Raji (cell line): ENCODE results near the gene CRYM.

Source experiments
- POLR2A ChIP-seq: IDR thresholded peaks from 2 replicates; pipeline ENCODE4 v1.6.1; 2011; ENCODE audit warnings: low read depth, low read length, control low read depth; ENCODE audit not compliant: insufficient read depth

The CRYM gene

DNA sequence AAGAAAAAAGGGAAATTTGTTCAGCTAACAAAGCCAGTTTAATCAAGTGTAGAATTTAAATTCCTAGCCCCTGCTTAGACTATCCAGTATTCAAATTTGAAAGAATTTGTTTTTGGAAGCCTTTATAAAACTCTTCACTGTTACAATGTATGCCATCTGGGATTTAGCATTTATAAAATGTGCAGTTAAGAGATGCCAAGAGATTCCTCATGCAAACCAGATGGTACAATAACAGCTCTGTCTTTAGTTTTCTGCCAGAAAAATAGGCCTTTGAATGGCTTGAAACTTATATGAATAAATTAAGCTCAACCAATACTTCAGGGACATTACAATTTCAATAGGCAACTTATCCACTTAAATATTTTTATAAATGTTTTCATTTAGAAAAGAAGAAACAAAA lies 51.3 kb downstream of the CRYM start:
- TF ChIP-seq POLR2A: no peak

DNA sequence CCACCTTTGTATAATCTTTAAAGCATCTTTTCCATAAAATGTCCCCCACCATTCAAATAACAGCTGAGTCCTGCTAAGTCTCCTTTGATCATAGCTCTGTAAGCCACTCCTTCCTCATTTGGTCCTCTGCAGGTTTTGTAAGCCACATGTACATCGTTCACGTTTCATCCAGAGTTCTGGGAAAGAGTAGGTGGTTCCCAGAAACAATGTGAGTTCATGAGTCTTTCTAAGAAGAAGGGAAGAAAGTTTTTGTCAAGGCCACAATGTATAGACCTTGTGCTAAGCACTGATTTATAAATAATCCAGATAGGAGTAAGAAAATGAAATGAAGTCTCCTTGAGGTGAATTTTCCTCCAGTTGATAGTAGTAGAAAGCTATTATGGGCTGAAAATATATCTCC lies 53.3 kb downstream of the CRYM start:
- no peak for TF ChIP-seq POLR2A

DNA sequence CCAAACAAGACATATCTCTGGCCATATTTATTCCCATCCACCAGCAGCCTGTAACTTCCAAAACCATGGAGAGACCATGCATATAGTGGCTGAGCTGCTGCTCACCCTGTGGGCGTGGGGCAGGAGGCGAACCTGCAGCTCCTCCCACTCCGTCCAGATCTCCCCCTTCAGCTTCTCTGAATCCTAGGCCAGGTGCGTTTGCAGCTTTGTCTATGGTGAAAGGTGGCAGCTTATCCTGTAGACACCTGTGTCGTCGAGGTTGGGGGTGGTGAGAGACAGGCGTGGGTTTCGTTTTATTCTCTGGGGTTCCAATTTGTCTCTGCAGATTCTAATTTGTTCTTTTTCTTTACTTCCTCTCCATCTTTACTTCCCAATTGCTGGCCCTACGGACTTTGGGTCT lies 54.3 kb downstream of the CRYM start:
- no peak for TF ChIP-seq POLR2A

DNA sequence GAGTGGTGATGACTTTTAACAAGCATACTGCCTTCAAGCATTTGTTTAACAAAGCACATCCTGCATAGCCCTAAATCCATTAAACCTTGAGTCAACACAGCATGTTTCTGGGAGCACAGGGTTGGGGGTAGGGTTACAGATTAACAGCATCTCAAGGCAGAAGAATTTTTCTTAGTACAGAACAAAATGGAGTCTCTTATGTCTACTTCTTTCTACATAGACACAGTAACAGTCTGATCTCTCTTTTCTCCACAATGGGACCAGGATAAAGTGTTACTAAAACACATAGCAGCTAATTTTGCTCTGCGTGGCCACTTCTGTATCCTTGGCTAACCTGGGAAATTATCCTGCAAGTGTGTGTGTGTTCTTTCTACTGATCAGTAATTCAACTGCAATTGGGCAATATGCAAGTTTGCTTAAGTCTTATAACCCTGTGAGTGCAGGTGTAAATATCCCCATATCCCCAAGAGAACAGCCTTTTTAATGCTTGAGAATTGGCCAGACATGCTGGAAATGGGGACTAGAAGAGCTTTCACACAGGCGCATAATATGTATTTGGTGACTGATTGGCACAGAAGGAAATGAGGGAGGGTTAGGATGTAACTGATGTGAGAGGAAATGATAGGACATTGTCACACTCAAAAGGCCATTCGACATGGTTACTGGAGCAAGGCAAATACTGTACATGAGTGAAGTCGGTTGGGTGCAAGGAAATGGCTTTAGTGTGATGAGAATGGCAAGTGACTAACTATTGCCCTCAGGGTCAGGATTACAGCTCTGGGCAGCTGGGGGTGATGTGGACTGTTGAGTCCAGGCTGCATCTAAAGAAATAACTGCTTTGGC lies 55.4 kb downstream of the CRYM start:
- TF ChIP-seq POLR2A: no peak

DNA sequence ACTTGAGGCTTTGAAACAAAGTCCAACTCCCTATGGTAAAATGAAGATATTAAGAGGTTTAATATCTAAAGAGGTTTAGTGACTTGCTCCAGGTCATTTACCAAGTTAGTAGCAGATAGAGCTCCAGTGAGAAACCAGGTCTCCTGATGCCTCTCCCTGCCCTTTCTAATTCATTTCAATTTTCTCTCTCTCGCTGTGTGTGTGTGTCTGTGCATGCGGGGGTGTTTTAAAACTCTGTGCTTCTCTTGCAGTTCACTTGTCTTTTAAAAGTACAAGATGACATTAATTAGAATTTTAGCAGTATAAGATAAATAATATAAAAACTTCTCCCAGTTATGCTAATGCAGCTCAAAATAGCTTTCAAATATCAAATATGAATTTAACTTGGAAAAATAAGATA lies 58.5 kb downstream of the CRYM start:
- no peak for TF ChIP-seq POLR2A

- TF ChIP-seq POLR2A: no peak
These were observed 59.9 kb downstream of the CRYM start for GRCh38 chr16:21218153-21218552.

DNA sequence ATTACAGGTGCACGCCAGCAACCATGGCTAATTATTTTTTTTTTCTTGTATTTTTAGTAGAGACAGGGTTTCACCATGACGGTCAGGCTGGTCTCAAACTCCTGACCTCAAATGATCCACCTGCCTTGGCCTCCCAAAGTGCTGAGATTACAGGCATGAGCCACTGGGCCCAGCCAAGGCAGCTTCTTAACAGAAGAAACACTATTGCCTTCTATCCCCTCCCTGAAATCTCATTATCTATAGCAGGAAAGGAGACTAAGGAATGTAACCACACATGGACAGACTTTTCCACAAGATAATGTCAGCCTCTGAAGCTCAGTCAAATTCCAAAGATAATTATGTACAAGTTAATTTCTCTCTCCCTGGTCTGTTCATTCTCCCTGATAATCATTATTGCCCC lies 61.0 kb downstream of the CRYM start:
- TF ChIP-seq POLR2A: no peak

GRCh38 chr16:21214086-21214485 lies 64.0 kb downstream of the CRYM start:
- TF ChIP-seq POLR2A: no peak

- no peak for TF ChIP-seq POLR2A
These were observed 66.6 kb downstream of the CRYM start, which contains the start of gene ZP2 for GRCh38 chr16:21211486-21211885. Gene ZP2 (minus strand): TSS chr16:21211574. CDS start chr16:21211547, 27 bp downstream.
